Upper lobe of left lung (tissue), 4 donors: ENCODE results near the gene CSPG4.

Experiments used
- POLR2AphosphoS5 ChIP-seq, 2 donors: sonication (generic); formaldehyde crosslinking; IDR thresholded peaks; one replicate each; pipeline ENCODE4 v1.5.1; 2017; ENCODE audit warnings: antibody characterized with exemption in 2 of 2
- TF ChIP-seq, protein P1 (sequence below), 6 experiments: fragments of 450-650 bp in 4 of 6; fragments of 200-600 bp in 2 of 6; sonication (generic) in 2 of 6; IDR thresholded peaks; one replicate each; pipeline ENCODE4 v1.5.1; 2016 to 2019; ENCODE audit warnings: antibody characterized with exemption in 6 of 6

DNA sequence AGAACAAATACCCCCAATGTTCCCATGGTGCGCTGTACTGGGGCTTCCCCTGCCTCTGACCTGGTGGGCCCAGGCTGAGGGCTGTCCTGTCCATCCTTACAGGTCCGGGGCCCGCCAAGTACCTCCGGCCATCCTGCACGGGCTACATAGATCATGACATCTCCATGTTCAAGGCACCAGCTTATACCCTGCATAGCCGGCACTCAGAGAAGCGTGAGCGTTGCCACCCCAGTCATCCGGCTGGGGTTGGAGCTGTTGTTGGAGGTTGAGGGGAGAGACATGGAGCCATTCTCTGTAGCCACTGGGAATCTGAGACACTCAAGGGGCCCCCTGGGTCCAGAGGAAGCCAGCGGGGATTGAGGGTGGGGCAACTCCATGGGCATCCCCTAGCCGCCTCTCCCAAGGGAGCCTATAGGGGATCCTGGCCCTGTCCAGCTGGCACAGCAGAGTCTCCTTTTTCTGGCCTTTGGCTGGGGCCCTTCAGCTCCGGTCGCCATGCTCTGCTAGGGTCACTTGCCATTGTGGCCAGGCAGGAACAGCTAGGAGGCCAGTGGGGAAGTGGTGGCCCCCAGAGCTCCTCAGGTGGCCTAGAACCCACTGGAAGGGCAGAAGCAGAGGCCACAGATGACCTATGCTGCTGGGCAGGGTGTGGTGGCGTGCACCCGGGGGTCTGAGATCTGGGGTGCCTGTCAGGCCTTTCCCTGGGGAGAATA is 12.5 kb upstream of the CSPG4 start:
- TF ChIP-seq POLR2AphosphoS5 (IDR thresholded peaks at IDR 0.05) = no peak
- TF ChIP-seq, protein P1, sequence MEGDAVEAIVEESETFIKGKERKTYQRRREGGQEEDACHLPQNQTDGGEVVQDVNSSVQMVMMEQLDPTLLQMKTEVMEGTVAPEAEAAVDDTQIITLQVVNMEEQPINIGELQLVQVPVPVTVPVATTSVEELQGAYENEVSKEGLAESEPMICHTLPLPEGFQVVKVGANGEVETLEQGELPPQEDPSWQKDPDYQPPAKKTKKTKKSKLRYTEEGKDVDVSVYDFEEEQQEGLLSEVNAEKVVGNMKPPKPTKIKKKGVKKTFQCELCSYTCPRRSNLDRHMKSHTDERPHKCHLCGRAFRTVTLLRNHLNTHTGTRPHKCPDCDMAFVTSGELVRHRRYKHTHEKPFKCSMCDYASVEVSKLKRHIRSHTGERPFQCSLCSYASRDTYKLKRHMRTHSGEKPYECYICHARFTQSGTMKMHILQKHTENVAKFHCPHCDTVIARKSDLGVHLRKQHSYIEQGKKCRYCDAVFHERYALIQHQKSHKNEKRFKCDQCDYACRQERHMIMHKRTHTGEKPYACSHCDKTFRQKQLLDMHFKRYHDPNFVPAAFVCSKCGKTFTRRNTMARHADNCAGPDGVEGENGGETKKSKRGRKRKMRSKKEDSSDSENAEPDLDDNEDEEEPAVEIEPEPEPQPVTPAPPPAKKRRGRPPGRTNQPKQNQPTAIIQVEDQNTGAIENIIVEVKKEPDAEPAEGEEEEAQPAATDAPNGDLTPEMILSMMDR (IDR thresholded peaks at IDR 0.05) = no peak
